DOHH2 (cell line): ENCODE results near the gene AJAP1.

ENCODE experiments used
- H3F3A ChIP-seq: fragments of 200-600 bp; sonication (generic), shearing (Covaris generic); 2 replicates; pipeline ENCODE4 v1.6.0; 2016; ENCODE audit warnings: antibody characterized with exemption, mild to moderate bottlenecking; ENCODE audit not compliant: control insufficient read depth, insufficient read depth
- H3K27ac ChIP-seq: fragments of 200-600 bp; sonication (generic); 2 replicates; pipeline ENCODE4 v1.5.1; 2014; ENCODE audit warnings: low read depth, mild to moderate bottlenecking, low read length, moderate library complexity
- H3K27me3 ChIP-seq: fragments of 200-600 bp; sonication (generic); 2 replicates; pipeline ENCODE4 v1.6.1; 2014; ENCODE audit warnings: mild to moderate bottlenecking, low read length, mixed read lengths; ENCODE audit not compliant: control insufficient read depth
- H3K36me3 ChIP-seq: fragments of 200-600 bp; sonication (generic); 2 replicates; pipeline ENCODE4 v1.6.1; 2014; ENCODE audit warnings: mild to moderate bottlenecking, low read length, moderate library complexity, mixed read lengths; ENCODE audit not compliant: control insufficient read depth
- H3K4me1 ChIP-seq: fragments of 200-600 bp; sonication (generic); 2 replicates; pipeline ENCODE4 v1.6.1; 2014; ENCODE audit warnings: mild to moderate bottlenecking, low read length, mixed read lengths; ENCODE audit not compliant: control insufficient read depth
- H3K4me2 ChIP-seq: fragments of 200-600 bp; sonication (generic); 2 replicates; pipeline ENCODE4 v1.6.0; 2014; ENCODE audit warnings: mild to moderate bottlenecking, low read length, moderate library complexity
- H3K4me3 ChIP-seq: fragments of 200-600 bp; sonication (generic); 2 replicates; pipeline ENCODE4 v1.5.1; 2014; ENCODE audit warnings: mild to moderate bottlenecking, low read length, mixed read lengths
- H3K79me2 ChIP-seq: fragments of 200-600 bp; sonication (generic); 2 replicates; pipeline ENCODE4 v1.6.1; 2014; ENCODE audit warnings: mild to moderate bottlenecking, low read length, mixed read lengths; ENCODE audit not compliant: control insufficient read depth
- H3K9me2 ChIP-seq: fragments of 200-600 bp; sonication (generic); replicated peaks from 2 replicates; pipeline ENCODE4 v1.6.1; 2014; ENCODE audit warnings: mild to moderate bottlenecking, low read length, mixed read lengths; ENCODE audit not compliant: control insufficient read depth
- H3K9me3 ChIP-seq: fragments of 200-600 bp; sonication (generic); 2 replicates; pipeline ENCODE4 v1.6.1; 2014; ENCODE audit warnings: antibody characterized with exemption, low read length, mixed read lengths; ENCODE audit not compliant: control insufficient read depth, insufficient read depth
- H4K20me1 ChIP-seq: fragments of 200-600 bp; sonication (generic); 2 replicates; pipeline ENCODE4 v1.6.0; 2014; ENCODE audit warnings: low read depth, mild to moderate bottlenecking, antibody characterized with exemption, low read length, moderate library complexity; ENCODE audit not compliant: control insufficient read depth, insufficient read depth
- EZH2phosphoT487 ChIP-seq: fragments of 200-600 bp; sonication (generic); IDR thresholded peaks from 2 replicates; pipeline ENCODE4 v1.6.1; 2017; ENCODE audit warnings: borderline replicate concordance, mild to moderate bottlenecking, antibody characterized with exemption, low read length, moderate library complexity, mixed read lengths
- TF ChIP-seq, protein P1 (sequence below): fragments of 200-600 bp; sonication (generic); IDR thresholded peaks from one replicate; pipeline ENCODE4 v1.5.1; 2014; ENCODE audit warnings: antibody characterized with exemption, mild to moderate bottlenecking, low read depth, low read length; ENCODE audit not compliant: poor library complexity, severe bottlenecking

Gene AJAP1

DNA sequence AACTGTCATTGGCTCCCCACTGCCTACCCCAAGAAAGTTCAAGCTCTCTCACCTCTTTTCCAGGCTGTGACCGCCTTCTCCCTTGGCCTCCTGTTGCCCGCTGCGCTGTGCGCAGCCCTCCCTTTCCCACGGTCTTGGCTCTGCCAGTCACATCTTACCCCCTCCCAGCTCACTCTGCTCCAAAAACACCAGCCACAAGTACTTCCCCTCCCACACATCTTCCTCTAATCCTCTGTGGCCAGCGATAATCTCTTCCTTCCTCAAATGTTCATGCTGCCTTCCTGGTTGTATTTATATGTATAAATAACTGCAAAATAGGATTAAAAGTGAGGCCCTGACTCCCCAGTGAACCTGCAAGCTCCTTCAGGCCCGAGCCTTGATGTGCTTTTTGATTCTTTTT lies 81.8 kb downstream of the AJAP1 start:
- Histone ChIP-seq H3K4me1 (no peaks in the 10 kb centered on the region), H4K20me1 (no peaks in the 10 kb centered on the region), H3K4me3 (no peak overlapping the region), H3F3A (no peaks in the 10 kb centered on the region), H3K27me3 (no peaks in the 10 kb centered on the region), H3K9me3 (no peaks in the 10 kb centered on the region), H3K79me2 (no peaks in the 10 kb centered on the region), H3K36me3 (no peaks in the 10 kb centered on the region), H3K9me2 (no peaks in the 10 kb centered on the region), H3K4me2 (no peak overlapping the region), H3K27ac (no peak overlapping the region)
- TF ChIP-seq, protein P1, sequence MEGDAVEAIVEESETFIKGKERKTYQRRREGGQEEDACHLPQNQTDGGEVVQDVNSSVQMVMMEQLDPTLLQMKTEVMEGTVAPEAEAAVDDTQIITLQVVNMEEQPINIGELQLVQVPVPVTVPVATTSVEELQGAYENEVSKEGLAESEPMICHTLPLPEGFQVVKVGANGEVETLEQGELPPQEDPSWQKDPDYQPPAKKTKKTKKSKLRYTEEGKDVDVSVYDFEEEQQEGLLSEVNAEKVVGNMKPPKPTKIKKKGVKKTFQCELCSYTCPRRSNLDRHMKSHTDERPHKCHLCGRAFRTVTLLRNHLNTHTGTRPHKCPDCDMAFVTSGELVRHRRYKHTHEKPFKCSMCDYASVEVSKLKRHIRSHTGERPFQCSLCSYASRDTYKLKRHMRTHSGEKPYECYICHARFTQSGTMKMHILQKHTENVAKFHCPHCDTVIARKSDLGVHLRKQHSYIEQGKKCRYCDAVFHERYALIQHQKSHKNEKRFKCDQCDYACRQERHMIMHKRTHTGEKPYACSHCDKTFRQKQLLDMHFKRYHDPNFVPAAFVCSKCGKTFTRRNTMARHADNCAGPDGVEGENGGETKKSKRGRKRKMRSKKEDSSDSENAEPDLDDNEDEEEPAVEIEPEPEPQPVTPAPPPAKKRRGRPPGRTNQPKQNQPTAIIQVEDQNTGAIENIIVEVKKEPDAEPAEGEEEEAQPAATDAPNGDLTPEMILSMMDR = no peak
- TF ChIP-seq EZH2phosphoT487 = no peak

DNA sequence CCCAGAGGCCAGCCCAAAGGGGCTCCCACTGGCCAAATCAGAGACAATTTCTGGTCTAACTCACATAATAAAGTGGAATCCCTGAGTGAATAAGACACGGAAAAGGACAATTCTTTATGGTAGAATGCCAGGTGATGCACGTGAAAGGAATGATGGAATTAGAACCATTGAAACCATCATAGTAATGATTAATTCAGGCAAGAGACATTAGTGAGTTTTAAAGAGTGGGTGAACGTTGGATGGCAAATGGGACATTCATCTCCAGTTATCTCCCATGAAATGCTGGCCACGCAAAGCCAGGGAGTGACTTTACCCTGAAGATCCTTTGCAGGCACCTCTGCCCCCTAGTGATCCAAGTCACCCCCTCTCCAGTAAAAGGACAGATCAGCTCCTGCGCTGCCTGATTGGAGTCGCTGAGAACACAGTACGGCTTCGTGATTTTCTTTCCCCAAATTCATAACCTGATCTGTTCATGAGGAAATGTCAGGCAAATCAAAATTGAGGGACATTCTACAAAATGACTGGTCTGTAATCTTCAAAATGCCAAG lies 87.5 kb downstream of the AJAP1 start:
- Histone ChIP-seq H3K9me2 (no peaks in the 10 kb centered on the region), H3K4me1 (no peaks in the 10 kb centered on the region), H3K36me3 (no peaks in the 10 kb centered on the region), H4K20me1 (no peaks in the 10 kb centered on the region), H3K9me3 (no peaks in the 10 kb centered on the region), H3K4me3 (no peak overlapping the region), H3K27me3 (no peaks in the 10 kb centered on the region), H3K4me2 (no peak overlapping the region), H3K27ac (no peak overlapping the region), H3K79me2 (no peaks in the 10 kb centered on the region), H3F3A (no peaks in the 10 kb centered on the region)
- TF ChIP-seq EZH2phosphoT487 = no peak

DNA sequence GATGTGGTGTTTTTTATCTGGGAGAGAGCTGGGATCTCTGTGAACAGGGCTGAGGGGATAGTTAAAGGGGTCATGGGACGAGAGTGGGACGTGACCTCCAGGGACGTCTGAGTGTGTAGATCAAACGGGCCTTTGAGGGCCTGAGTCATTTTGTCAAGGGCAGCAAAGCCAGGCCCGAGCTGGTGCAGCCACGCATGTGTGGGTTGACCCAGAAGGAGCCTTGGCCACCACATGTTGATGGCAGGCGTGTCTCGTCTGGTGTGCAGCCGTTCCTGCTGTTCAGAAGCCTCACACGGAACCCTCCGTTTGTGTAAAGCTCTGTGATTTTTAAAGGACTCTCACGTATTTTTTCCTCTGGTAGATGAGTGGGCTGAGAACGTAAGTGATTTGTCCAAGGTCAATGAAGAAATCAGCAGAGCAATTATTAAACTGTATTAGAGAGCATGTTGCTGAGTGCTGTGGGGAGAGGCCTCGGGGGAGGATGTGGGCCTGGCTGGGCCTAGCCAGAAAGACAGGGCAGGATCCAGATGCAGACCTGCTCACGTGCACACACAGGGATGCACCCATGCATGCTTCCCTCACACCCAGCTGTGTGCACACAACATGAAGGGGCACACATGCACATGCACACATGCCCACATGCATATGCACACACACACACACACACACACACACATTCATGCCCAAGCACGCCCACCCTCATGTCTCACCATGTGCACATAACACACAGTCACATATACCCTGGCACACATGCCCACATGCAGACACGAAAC lies 89.8 kb downstream of the AJAP1 start:
- H3K79me2 ChIP-seq = no peaks in the 10 kb centered on the region
- H3K4me1 ChIP-seq = no peaks in the 10 kb centered on the region
- no peaks in the 10 kb centered on the region for H3K27me3 ChIP-seq
- H3K27ac ChIP-seq = no peak overlapping the region
- H3K9me2 ChIP-seq = no peaks in the 10 kb centered on the region
- H3K4me2 ChIP-seq = no peak overlapping the region
- no peak overlapping the region for H3K4me3 ChIP-seq
- TF ChIP-seq, protein P1 = no peak
- no peak for TF ChIP-seq EZH2phosphoT487
- no peaks in the 10 kb centered on the region for H4K20me1 ChIP-seq
- no peaks in the 10 kb centered on the region for H3F3A ChIP-seq
- H3K9me3 ChIP-seq = no peaks in the 10 kb centered on the region
- no peaks in the 10 kb centered on the region for H3K36me3 ChIP-seq

DNA sequence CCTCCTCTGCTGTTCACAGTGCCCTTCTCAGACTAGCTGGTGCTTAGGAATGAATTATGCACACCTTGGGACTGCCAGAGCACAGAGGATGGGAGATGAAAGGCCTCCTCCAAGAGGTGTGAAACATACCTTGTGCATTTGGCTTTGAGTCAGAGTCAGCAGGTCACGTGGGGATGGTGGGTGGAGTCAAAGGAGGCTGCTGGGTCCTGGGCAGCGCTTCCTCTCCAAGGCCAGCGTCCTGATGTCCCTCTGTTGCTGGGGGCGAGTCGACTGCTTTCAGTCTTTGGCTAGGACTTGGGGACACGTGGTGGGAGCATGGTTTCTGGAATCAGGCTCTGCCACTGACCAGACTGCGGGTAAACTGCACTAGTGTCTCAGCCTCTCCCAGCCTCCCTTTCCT lies 91.2 kb downstream of the AJAP1 start:
- Histone ChIP-seq H3K9me3 (no peaks in the 10 kb centered on the region), H3K36me3 (no peaks in the 10 kb centered on the region), H4K20me1 (no peaks in the 10 kb centered on the region), H3K79me2 (no peaks in the 10 kb centered on the region), H3F3A (no peaks in the 10 kb centered on the region), H3K27ac (no peak overlapping the region), H3K27me3 (no peaks in the 10 kb centered on the region), H3K4me3 (no peak overlapping the region), H3K4me1 (no peaks in the 10 kb centered on the region), H3K9me2 (no peaks in the 10 kb centered on the region), H3K4me2 (no peak overlapping the region)
- TF ChIP-seq EZH2phosphoT487 = no peak
- TF ChIP-seq, protein P1 = no peak
